Liver (tissue), 3 donors: Measurements from ENCODE around the gene KCNMA1.

Source experiments
- CTCF ChIP-seq: fragments of 150-350 bp; IDR thresholded peaks from 2 replicates; pipeline ENCODE4 v1.5.1; 2017; ENCODE audit warnings: improper control_type of control experiment, low read depth, low read length; ENCODE audit not compliant: missing input control
- HNF4G ChIP-seq: IDR thresholded peaks from 2 replicates; pipeline ENCODE4 v1.6.1; 2016; ENCODE audit warnings: antibody characterized with exemption
- TAF1 ChIP-seq: conservative IDR thresholded peaks from 2 replicates; pipeline ENCODE4 v1.6.1; 2016; ENCODE audit warnings: antibody characterized with exemption, mild to moderate bottlenecking
- donor health status: healthy.
- donor health status: healthy.

- TF ChIP-seq TAF1: no peak
- TF ChIP-seq CTCF: no peak
- no peak for TF ChIP-seq HNF4G
Observed at GRCh38 chr10:77594471-77594783, 43.2 kb downstream of the KCNMA1 start.
